Raji (cell line): Measurements from ENCODE around the gene CST9.

Source experiments
- POLR2A ChIP-seq: IDR thresholded peaks from 2 replicates; pipeline ENCODE4 v1.6.1; 2011; ENCODE audit warnings: low read depth, low read length, control low read depth; ENCODE audit not compliant: insufficient read depth

CST9 gene

DNA sequence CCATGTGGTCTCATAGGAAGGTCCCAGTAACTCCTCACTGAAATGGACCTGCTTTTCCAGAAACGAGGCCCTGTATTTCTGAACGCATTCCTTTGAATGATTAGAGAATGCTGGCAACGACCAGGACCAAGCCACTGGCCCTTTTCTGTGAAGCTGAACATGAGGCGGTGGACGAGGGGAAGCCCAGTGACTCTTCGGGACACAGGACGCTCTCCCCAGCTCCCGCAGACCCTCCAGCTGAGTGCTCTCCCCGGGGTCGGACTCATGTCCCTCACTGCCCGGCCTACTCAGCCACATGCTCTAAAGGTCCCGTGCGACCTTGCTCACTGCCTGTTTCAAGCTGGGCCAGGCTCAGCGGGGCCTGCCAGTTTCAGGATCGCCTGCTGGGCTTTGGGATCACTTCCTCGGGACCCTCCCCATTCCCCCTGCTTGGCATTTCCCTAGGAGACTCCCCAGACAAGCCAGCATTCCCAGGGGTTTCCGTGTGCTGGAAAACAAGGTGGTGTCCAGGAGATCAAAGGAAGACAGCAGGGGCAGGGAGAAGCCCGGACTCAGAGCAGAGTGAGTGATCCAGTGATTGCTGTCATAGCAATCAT is 2.6 kb upstream of the CST9 start:
- no peak for TF ChIP-seq POLR2A

DNA sequence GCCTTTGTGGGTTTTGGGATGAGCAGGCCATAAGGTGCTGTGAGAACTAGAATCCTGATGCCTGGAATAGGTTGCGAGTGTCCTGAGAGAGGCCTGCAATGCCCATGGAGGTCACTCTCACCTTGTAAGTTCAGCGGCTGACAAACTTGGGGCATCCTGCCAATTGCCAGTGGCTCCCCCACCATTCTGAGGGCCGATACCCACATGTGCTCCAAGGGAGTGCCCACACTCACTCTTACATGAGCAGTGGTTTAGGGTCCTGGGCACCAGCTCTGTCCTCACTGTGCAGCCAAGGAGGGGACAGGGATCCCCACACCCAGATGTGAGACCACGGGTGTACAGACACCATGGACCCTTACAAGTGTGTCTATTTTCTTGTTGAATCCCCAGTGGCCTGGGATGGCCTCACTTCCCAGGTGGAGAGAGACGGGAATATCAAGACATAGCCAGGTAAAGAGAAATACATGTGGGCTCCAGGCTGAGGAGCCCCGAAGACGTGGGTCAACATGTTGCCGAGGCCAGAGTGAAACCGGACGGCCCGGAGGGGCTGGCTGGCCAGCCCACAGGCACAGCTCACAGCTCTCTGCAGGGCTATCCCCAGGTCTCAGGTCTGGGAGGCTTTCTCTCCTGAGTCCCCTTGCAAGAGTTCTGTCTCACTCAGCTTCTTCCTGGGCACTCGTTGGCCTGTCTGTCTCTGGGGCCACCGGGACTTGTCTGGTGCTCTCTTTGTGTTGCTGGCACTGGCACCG is 2.0 kb upstream of the CST9 start:
- TF ChIP-seq POLR2A: no peak

DNA sequence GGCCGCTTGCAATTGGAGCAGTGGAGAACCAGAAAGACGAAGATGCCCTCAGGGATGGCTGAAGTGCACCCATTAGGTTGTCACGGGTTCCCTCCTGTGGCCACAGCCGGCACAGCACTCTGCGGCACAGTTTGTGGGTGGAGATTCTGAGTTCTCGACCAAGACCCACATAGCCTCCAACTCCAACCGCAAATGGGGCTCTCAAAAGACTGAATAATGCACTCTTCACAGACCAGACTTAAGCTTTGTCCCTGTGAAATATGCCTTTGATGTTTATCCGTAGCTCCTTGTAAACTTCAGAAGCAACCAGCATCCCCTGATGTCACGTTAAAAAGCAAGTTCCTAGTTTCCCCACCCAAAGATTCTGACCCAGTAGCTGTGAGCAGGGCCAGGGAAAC is 934 bp upstream of the CST9 start:
- no peak for TF ChIP-seq POLR2A

GRCh38 chr20:23604306-23604705 is 1.4 kb downstream of the CST9 start:
- no peak for TF ChIP-seq POLR2A

- no peak for TF ChIP-seq POLR2A
Measured at GRCh38 chr20:23603321-23603720, 2.4 kb downstream of the CST9 start.

GRCh38 chr20:23602699-23603098 is 3.0 kb downstream of the CST9 start:
- TF ChIP-seq POLR2A: no peak

- TF ChIP-seq POLR2A: no peak
Measured at GRCh38 chr20:23602241-23602640, 3.5 kb downstream of the CST9 start.

- no peak for TF ChIP-seq POLR2A
Measured at GRCh38 chr20:23601715-23602114, 4.0 kb downstream of the CST9 start.

DNA sequence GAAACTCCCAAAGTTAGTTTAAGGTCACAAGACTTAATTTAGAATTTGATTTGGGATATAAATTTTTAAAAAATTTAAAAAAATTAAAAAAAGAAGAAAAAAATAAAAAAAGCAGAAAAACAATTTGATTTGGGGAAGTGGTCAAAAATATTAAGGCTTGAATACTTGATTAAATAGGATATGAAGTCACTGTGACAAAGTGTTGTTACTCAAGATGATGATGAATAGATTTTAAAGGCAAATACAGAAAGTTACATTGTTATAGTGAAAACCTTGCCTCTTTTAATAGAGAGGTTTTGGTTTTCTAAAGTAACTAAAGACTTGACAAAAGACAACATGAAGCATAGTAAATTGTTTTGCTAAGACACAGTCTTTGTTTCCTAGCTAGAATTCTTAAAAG is 7.2 kb downstream of the CST9 start:
- TF ChIP-seq POLR2A: no peak

- TF ChIP-seq POLR2A: no peak
Measured at GRCh38 chr20:23596579-23597250, 9.0 kb downstream of the CST9 start.

GRCh38 chr20:23595941-23596340 is 9.8 kb downstream of the CST9 start:
- no peak for TF ChIP-seq POLR2A

DNA sequence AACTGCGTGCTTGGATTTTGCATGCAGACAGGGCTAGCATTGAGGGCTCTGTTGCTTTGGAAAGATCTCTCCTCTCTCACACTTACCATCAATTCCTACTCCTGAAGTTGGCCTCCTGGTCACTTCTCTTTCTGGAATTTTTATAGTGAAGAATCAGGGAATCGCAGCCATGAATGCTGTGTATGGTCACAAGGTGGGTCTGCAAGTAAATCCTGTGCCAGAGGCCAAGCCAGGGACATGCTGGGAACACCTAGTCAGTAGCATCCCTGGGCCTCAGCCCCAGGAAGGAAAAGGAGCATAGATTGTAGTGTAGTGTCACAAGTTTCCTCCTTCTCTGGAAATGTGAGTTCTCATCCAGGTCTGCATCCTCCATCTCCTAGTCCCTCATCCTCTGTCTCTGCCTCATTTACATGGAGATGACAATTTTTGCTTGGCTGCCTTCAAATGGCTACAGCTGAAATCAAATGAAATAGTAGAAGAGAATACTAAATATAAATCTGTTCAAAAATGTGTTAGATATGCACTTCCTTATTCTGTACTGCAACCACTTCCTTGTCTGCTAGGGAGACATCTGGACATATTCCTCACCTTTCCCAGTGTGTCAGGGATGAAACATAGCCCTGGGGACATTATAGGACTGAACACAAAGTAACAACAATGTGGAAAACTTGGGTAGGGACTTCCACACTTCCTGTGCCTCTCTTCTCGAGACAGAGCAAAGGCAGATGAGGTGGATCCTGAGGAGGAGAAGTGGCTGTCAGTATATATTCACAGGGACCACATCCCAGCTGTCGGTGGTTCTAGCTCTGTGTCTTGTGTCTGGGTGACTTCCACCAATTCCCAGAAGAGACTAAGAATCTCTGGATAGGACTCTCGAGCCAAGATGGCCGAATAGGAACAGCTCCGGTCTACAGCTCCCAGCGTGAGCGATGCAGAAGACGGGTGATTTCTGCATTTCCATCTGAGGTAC is 17.0 kb downstream of the CST9 start:
- no peak for TF ChIP-seq POLR2A

DNA sequence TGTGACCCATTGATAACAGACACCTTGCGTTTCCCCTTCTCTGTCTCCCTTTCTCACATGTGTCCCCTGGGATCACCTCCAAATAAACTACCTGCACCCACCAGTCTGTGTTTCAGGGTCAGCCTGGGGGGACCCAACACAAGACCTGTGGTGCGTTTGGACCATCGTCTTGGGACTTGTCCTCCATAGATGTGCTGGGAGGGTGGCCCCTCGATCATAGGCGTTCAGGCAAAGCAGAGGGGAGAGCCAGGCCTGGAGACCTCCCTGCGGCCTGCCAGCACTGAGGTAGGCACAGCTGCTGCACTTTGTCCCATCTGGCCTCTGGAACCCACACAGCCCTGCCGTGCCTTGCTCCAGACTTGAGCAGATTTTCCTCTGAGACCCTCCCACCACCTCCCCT is 18.1 kb downstream of the CST9 start:
- TF ChIP-seq POLR2A: no peak

DNA sequence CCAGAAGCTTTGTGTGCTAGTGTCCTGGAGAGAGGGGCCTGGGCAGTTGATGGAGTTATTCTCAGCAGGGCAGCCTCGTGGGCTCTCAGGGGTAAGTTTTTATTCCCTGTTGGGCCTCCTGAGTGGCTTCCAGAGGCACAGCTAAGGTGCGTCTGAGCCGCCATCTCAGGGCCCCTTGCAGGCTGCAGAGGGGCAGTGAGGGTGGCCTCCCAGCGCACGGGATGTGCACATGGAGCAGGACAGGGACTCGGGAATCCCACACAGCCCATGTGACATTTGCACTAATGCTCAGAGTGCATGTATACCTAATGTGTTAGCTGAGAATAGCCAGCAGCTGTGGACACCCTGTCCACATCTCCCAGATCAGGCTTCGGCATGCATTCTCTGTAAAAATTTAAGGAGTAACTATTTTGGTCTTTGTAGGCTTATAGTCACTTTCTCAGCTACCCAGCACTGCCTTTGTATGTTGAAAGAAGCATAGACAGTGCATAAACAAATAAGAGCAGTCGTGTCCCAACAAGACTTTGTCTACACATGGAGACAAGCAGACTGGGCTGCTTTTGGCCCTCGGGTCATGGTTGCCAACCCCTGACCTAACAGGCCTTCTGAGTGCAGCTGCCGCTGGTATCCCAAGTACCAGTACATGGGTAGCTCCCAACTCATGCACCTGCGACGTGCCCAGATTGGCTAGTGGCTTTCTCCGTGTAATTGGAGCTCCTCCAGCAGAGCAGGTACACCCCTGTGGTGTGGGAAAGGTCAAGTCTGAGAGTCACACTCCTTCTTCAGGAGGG is 18.8 kb downstream of the CST9 start:
- TF ChIP-seq POLR2A: no peak
